GM12864 (cell line): ENCODE measurements around the gene CD2.

ENCODE experiments used
- DNase-seq: peaks from one replicate; pipeline ENCODE4 v3.0.0-alpha.2; 2011; ENCODE audit warnings: low read depth
- H3K4me3 ChIP-seq: 2 replicates; pipeline ENCODE4 v1.5.1; 2011; ENCODE audit warnings: mild to moderate bottlenecking, low read depth, low read length, control low read depth
- CTCF ChIP-seq: IDR thresholded peaks from 2 replicates; pipeline ENCODE4 v1.5.1; 2011; ENCODE audit warnings: low read depth, mild to moderate bottlenecking, moderate library complexity, low read length, control low read depth, inconsistent platforms; ENCODE audit errors: missing control alignments

The CD2 gene

GRCh38 chr1:116732726-116733125, 21.5 kb upstream of the CD2 start:
- no peak for TF ChIP-seq CTCF
- no peak for DNase-seq
- no peak overlapping the region for H3K4me3 ChIP-seq

GRCh38 chr1:116733476-116734365, 20.5 kb upstream of the CD2 start:
- TF ChIP-seq CTCF = no peak
- no peak for DNase-seq
- H3K4me3 ChIP-seq = no peak overlapping the region

- no peak for DNase-seq
- no peak for TF ChIP-seq CTCF
Observed at GRCh38 chr1:116735246-116735645, 19.0 kb upstream of the CD2 start.

GRCh38 chr1:116737020-116737854, 17.0 kb upstream of the CD2 start:
- peak; percentile 86 for TF ChIP-seq CTCF
- peak; percentile 47 for DNase-seq
- H3K4me3 ChIP-seq = no peak overlapping the region

More at GRCh38 chr1:116735246-116735645, 19.0 kb upstream of the CD2 start:
- no peak overlapping the region for H3K4me3 ChIP-seq

- no peak for TF ChIP-seq CTCF
- H3K4me3 ChIP-seq = no peak overlapping the region
- peak; percentile 41 for DNase-seq
Observed at GRCh38 chr1:116737855-116738321, 16.3 kb upstream of the CD2 start.

- peak; percentile 66 for DNase-seq
- no peak for TF ChIP-seq CTCF
Observed at GRCh38 chr1:116738673-116739370, 15.4 kb upstream of the CD2 start.

More at GRCh38 chr1:116738673-116739370, 15.4 kb upstream of the CD2 start:
- no peak overlapping the region for H3K4me3 ChIP-seq
